ENCODE results near the gene CAPZB. TPM values are rescaled to one million over a fixed set of nuclear protein-coding genes. Genes with fewer than 3 reads are reported as not detected.
A peak's percentile ranks its signal among the peaks of the same experiment; 100 is the strongest.
"Not testable (repeated sequence)": the region's sequence is repeated elsewhere in the genome, so short reads cannot be mapped to it uniquely, and the experiment has no call there.

Gene CAPZB
- total and polyA plus RNA-seq, 10 donors = 139 to 386 (median 277) TPM

GRCh38 chr1:19308509-19308907 lies 176.8 kb downstream of the CAPZB start:
- intact Hi-C loops (cut with DNase I; ENCODE audit: low total_unique reads) = no loop called here
- H3K36me3 ChIP-seq = peaks cover 0 to 51% (median 49%) of the 10 kb centered on the region in 6 donors
- no peak overlapping the region for H3K4me3 ChIP-seq
- 92 to 100% (median 100%) methylated on average over 3 of the region's 3 CpGs for WGBS, 5 donors
- peaks cover 15 to 34% (median 24%) of the 10 kb centered on the region in 6 donors for H3K4me1 ChIP-seq
- H3K27ac ChIP-seq = no peak overlapping the region
- TF ChIP-seq POLR2AphosphoS5 (IDR thresholded peaks at IDR 0.05) (no peak), POLR2A (IDR thresholded peaks at IDR 0.05) (no peak), CTCF (IDR thresholded peaks at IDR 0.05 in 8 of 11, conservative IDR thresholded peaks at IDR 0.05 in 3 of 11) (no peak)
- DNase-seq = no peak
- no peaks in the 10 kb centered on the region for H3K9me3 ChIP-seq
- H3K27me3 ChIP-seq (replicated peaks in 1 of 7) = no peaks in the 10 kb centered on the region

DNA sequence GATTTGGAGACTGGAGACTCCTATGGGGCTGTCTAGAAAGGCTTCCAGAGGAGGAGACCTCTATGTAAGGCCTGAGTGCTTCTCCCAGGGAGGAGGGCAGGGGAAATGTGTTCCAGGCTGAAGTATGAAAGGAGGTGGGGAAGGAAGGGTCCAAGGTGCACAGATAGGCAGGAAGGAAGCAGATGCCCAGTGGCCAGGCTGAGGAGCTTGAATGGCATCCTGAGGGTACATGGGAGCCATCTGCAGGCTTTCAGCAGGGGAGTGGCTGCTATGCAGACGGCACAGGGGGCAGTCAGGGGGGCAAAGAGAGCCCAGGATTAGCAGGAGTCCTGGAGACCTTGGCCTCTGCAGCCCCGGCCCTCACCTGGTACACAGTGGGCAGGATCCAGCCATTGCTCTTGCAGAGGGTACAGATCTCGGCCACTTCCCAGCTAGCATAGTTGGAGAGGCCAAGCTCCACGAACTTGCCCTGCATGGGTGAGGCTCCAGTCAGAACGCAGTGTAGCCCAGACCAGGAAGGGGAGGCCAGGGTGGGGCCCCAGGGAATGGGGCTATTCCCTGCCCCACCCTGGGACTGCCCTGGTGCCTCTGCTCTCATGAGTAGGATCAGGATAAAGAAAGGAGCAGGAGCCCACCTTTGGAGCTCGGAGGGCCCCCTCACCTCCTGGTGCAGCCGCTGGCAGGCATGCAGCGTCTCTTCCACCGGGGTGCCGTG lies 177.4 kb downstream of the CAPZB start:
- DNase-seq = peak; percentile 56
- Histone ChIP-seq H3K27ac (no peak overlapping the region), H3K27me3 (replicated peaks in 1 of 7) (no peaks in the 10 kb centered on the region), H3K4me3 (no peak overlapping the region), H3K9me3 (no peaks in the 10 kb centered on the region), H3K4me1 (peaks cover 10 to 28% (median 19%) of the 10 kb centered on the region in 6 donors), H3K36me3 (peaks cover 0 to 57% (median 55%) of the 10 kb centered on the region in 6 donors)
- WGBS, 5 donors = 91 to 96% (median 94%) methylated on average over 7 to 10 of the region's 10 CpGs
- no peak for TF ChIP-seq CTCF (IDR thresholded peaks at IDR 0.05 in 8 of 11, conservative IDR thresholded peaks at IDR 0.05 in 3 of 11)
- no peak for TF ChIP-seq POLR2A (IDR thresholded peaks at IDR 0.05)
- TF ChIP-seq POLR2AphosphoS5 (IDR thresholded peaks at IDR 0.05) = no peak
- intact Hi-C loops (cut with DNase I; ENCODE audit: low total_unique reads) = no loop called here

- WGBS, 5 donors = 95 to 99% (median 96%) methylated on average over 6 of the region's 6 CpGs
- Histone ChIP-seq H3K27me3 (replicated peaks in 1 of 7) (no peaks in the 10 kb centered on the region), H3K36me3 (peaks cover 0 to 67% (median 59%) of the 10 kb centered on the region in 6 donors), H3K9me3 (no peaks in the 10 kb centered on the region), H3K4me1 (peaks cover 6 to 22% (median 12%) of the 10 kb centered on the region in 6 donors), H3K4me3 (no peak overlapping the region), H3K27ac (no peak overlapping the region)
- intact Hi-C loops (cut with DNase I; ENCODE audit: low total_unique reads) = no loop called here
- DNase-seq = no peak
- TF ChIP-seq POLR2A (IDR thresholded peaks at IDR 0.05) = no peak
- no peak for TF ChIP-seq POLR2AphosphoS5 (IDR thresholded peaks at IDR 0.05)
- TF ChIP-seq CTCF (IDR thresholded peaks at IDR 0.05 in 8 of 11, conservative IDR thresholded peaks at IDR 0.05 in 3 of 11) = no peak
Measured at GRCh38 chr1:19306941-19307340, 178.4 kb downstream of the CAPZB start.

DNA sequence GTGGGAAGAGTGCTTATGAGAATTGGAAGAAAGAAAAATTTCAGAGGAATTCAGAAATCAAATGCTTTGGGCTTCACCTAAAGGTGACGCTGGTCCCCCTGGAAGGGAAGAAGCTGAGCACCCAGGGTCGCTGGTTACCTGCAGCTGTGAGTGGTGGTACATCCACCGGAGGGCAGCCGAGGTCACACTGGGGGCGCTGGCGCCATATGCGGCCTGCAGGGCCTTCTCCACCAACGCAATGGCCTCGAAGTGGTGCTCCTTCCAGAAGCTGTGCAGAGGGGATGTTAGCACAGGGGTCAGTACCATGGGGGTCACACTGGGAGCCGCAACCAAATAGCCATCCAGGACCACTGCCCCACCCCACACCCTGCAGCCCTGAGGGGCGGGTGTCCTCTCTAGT lies 179.5 kb downstream of the CAPZB start:
- Histone ChIP-seq H3K27me3 (replicated peaks in 1 of 7) (no peaks in the 10 kb centered on the region), H3K36me3 (peaks cover 0 to 69% (median 59%) of the 10 kb centered on the region in 6 donors), H3K27ac (no peak overlapping the region), H3K9me3 (no peaks in the 10 kb centered on the region), H3K4me3 (no peak overlapping the region), H3K4me1 (peaks cover 2 to 15% (median 4%) of the 10 kb centered on the region in 6 donors)
- TF ChIP-seq POLR2A (IDR thresholded peaks at IDR 0.05) (no peak), POLR2AphosphoS5 (IDR thresholded peaks at IDR 0.05) (no peak), CTCF (IDR thresholded peaks at IDR 0.05 in 8 of 11, conservative IDR thresholded peaks at IDR 0.05 in 3 of 11) (no peak)
- 86 to 98% (median 94%) methylated on average over 10 to 11 of the region's 11 CpGs for WGBS, 5 donors
- DNase-seq = no peak
- intact Hi-C loops (cut with DNase I; ENCODE audit: low total_unique reads) = no loop called here

- DNase-seq; intact Hi-C loops (cut with DNase I; ENCODE audit: low total_unique reads); H3K4me3 ChIP-seq; H3K27me3 ChIP-seq (replicated peaks in 1 of 7); H3K4me1 ChIP-seq; H3K9me3 ChIP-seq; H3K27ac ChIP-seq: not testable (repeated sequence)
- H3K36me3 ChIP-seq = peaks cover 0 to 69% (median 59%) of the 10 kb centered on the region in 6 donors
- WGBS, 5 donors = 87 to 96% (median 94%) methylated on average over 10 of the region's 10 CpGs
Measured at GRCh38 chr1:19304081-19304480, 181.3 kb downstream of the CAPZB start.

Measured in spleen (tissue), 11 donors.